Lower leg skin (tissue), 4 donors: ENCODE results near the gene PLB1. TPM values are rescaled to one million over a fixed set of nuclear protein-coding genes. Genes with fewer than 3 reads are reported as not detected.
"Not testable (repeated sequence)": the region's sequence is repeated elsewhere in the genome, so short reads cannot be mapped to it uniquely, and the experiment has no call there.

Experiments
- DNase-seq, 2 donors: peaks; one replicate each; pipeline ENCODE4 v3.0.0-alpha.2; 2019; ENCODE audit warnings: low spot score in 2 of 2
- H3K4me3 ChIP-seq: fragments of 200-600 bp; sonication (generic); 2 replicates; pipeline ENCODE4 v1.5.1; 2017; ENCODE audit warnings: mild to moderate bottlenecking, low read depth; ENCODE audit not compliant: poor library complexity, severe bottlenecking
- CTCF ChIP-seq, 3 donors: fragments of 450-650 bp; IDR thresholded peaks; one replicate each; pipeline ENCODE4 v1.5.1; 2016; ENCODE audit warnings: antibody characterized with exemption in 3 of 3, mild to moderate bottlenecking in 3 of 3, moderate library complexity in 2 of 3
- POLR2A ChIP-seq, 2 donors: fragments of 450-650 bp; IDR thresholded peaks; one replicate each; pipeline ENCODE4 v1.6.1; 2016 to 2017; ENCODE audit warnings: antibody characterized with exemption in 2 of 2, mild to moderate bottlenecking in 1 of 2, moderate library complexity in 1 of 2
- WGBS, 2 donors: methylation state at CpG; one replicate each; pipeline ENCODE4 v1.1.5; 2018; 5-methylcytosine and 5-hydroxymethylcytosine counted together
- intact Hi-C: fragments of 100-400 bp; cut with DNase I; formaldehyde crosslinking; loops from one replicate; pipeline ENCODE4 v1.15.0; 2023; ENCODE audit warnings: low total_unique reads
- total RNA-seq, 4 donors: library from RNA; depleted of rRNA; stranded (reverse); fragments of >200 nt; gene quantifications; one replicate each; pipeline ENCODE4 v1.1.0, GENCODE V29; 2016

The PLB1 gene
- total RNA-seq, 4 donors from 2014 or later = 3.4 to 10.3 (median 8.9) TPM

GRCh38 chr2:28471214-28471613, 24.6 kb upstream of the PLB1 start:
- 80 to 86% methylated on average over 5 of the region's 5 CpGs for WGBS, 2 donors
- intact Hi-C loops = no loop called here

GRCh38 chr2:28471701-28472236, 24.1 kb upstream of the PLB1 start:
- TF ChIP-seq CTCF (IDR thresholded peaks at IDR 0.05) (no peak), POLR2A (IDR thresholded peaks at IDR 0.05) (no peak)
- no peak for DNase-seq
- intact Hi-C loops = no loop called here
- WGBS, 2 donors = 88 to 89% methylated on average over 4 of the region's 4 CpGs
- H3K4me3 ChIP-seq = no peak overlapping the region

More at GRCh38 chr2:28471214-28471613, 24.6 kb upstream of the PLB1 start:
- TF ChIP-seq CTCF (IDR thresholded peaks at IDR 0.05) (no peak), POLR2A (IDR thresholded peaks at IDR 0.05) (no peak)
- no peak overlapping the region for H3K4me3 ChIP-seq
- DNase-seq = no peak

GRCh38 chr2:28472641-28473040, 23.2 kb upstream of the PLB1 start:
- H3K4me3 ChIP-seq, intact Hi-C loops, DNase-seq: not testable (repeated sequence)
- 92 to 95% methylated on average over 11 to 14 of the region's 20 CpGs for WGBS, 2 donors

- H3K4me3 ChIP-seq = no peak overlapping the region
- intact Hi-C loops = no loop called here
- 89 to 94% methylated on average over 3 of the region's 3 CpGs for whole genome bisulfite sequencing, 2 donors
- DNase-seq = no peak
- TF ChIP-seq POLR2A (IDR thresholded peaks at IDR 0.05) = no peak
Observed at GRCh38 chr2:28475088-28475595, 20.7 kb upstream of the PLB1 start.

- DNase-seq = no peak
- no peak overlapping the region for H3K4me3 ChIP-seq
- TF ChIP-seq CTCF (IDR thresholded peaks at IDR 0.05) = no peak
- intact Hi-C loops = no loop called here
- WGBS, 2 donors = 97% methylated on average over 2 of the region's 2 CpGs
Observed at GRCh38 chr2:28477087-28477486, 18.8 kb upstream of the PLB1 start.

- 69 to 77% methylated on average over 3 of the region's 3 CpGs for WGBS, 2 donors
- intact Hi-C loops = no loop called here
- no peak for TF ChIP-seq POLR2A (IDR thresholded peaks at IDR 0.05)
- no peak for TF ChIP-seq CTCF (IDR thresholded peaks at IDR 0.05)
- DNase-seq = no peak
- no peak overlapping the region for H3K4me3 ChIP-seq
Observed at GRCh38 chr2:28477645-28478044, 18.2 kb upstream of the PLB1 start.

GRCh38 chr2:28480403-28481049, 15.3 kb upstream of the PLB1 start:
- intact Hi-C loops = no loop called here
- TF ChIP-seq POLR2A (IDR thresholded peaks at IDR 0.05) (no peak), CTCF (IDR thresholded peaks at IDR 0.05) (no peak)
- no peak overlapping the region for H3K4me3 ChIP-seq
- 63 to 79% methylated on average over 5 of the region's 5 CpGs for WGBS, 2 donors
- no peak for DNase-seq
